Measurements from ENCODE around the gene AFF2. TPM values are rescaled to one million over a fixed set of nuclear protein-coding genes. Genes with fewer than 3 reads are reported as not detected.

AFF2 gene
- total RNA-seq, 3 donors from 2014 or later (not counting 1 experiment from before 2014, with no cell fraction given) = 0.24 to 4.8 (median 0.79) TPM

GRCh38 chrX:148592595-148592994 is 92.2 kb downstream of the AFF2 start:
- Histone ChIP-seq H3K4me1 (ENCODE audit: control insufficient read depth, insufficient read depth, low read length) (no peaks in the 10 kb centered on the region), H3K36me3 (ENCODE audit: control insufficient read depth, insufficient read depth, low read length) (no peaks in the 10 kb centered on the region), H3K27me3 (ENCODE audit: control insufficient read depth, insufficient read depth, low read length) (no peaks in the 10 kb centered on the region), H3K27ac (ENCODE audit: low read length) (no peak overlapping the region), H3K9me3 (ENCODE audit: control insufficient read depth, insufficient read depth, low read length) (no peaks in the 10 kb centered on the region), H3K4me3 (ENCODE audit: low read length) (no peak overlapping the region)
- DNase-seq = no peak
- WGBS (ENCODE audit: insufficient coverage) = 73% methylated on average over 1 of the region's 1 CpG
- H3K9me3 Mint-ChIP-seq = no peaks in the 10 kb centered on the region
- peaks cover 0 to 38% of the 10 kb centered on the region in 2 donors for H3K27me3 Mint-ChIP-seq (ENCODE audit: low read depth in 2 of 2)
- no peaks in the 10 kb centered on the region for H3K4me1 Mint-ChIP-seq
- no peak for ATAC-seq
- H3K36me3 Mint-ChIP-seq = no peaks in the 10 kb centered on the region
- intact Hi-C loops (cut with micrococcal nuclease) = no loop called here
- no peak for TF ChIP-seq CTCF (IDR thresholded peaks at IDR 0.05)
- no peak overlapping the region for H3K27ac Mint-ChIP-seq
- H3K4me3 Mint-ChIP-seq = no peak overlapping the region

GRCh38 chrX:148593146-148593545 is 92.7 kb downstream of the AFF2 start:
- intact Hi-C loops (cut with micrococcal nuclease) = no loop called here
- 24% methylated on average over 2 of the region's 2 CpGs for WGBS (ENCODE audit: insufficient coverage)
- TF ChIP-seq CTCF (IDR thresholded peaks at IDR 0.05) = no peak

GRCh38 chrX:148593987-148594386 is 93.6 kb downstream of the AFF2 start:
- TF ChIP-seq CTCF (IDR thresholded peaks at IDR 0.05) = no peak
- Histone ChIP-seq H3K9me3 (ENCODE audit: control insufficient read depth, insufficient read depth, low read length) (no peaks in the 10 kb centered on the region), H3K4me1 (ENCODE audit: control insufficient read depth, insufficient read depth, low read length) (no peaks in the 10 kb centered on the region), H3K27ac (ENCODE audit: low read length) (no peak overlapping the region), H3K36me3 (ENCODE audit: control insufficient read depth, insufficient read depth, low read length) (no peaks in the 10 kb centered on the region), H3K27me3 (ENCODE audit: control insufficient read depth, insufficient read depth, low read length) (no peaks in the 10 kb centered on the region), H3K4me3 (ENCODE audit: low read length) (no peak overlapping the region)
- no peaks in the 10 kb centered on the region for H3K4me1 Mint-ChIP-seq
- no peak for DNase-seq
- no peaks in the 10 kb centered on the region for H3K9me3 Mint-ChIP-seq
- intact Hi-C loops (cut with micrococcal nuclease) = no loop called here
- 75% methylated on average over 4 of the region's 4 CpGs for WGBS (ENCODE audit: insufficient coverage)
- H3K4me3 Mint-ChIP-seq = no peak overlapping the region
- no peaks in the 10 kb centered on the region for H3K36me3 Mint-ChIP-seq
- no peak overlapping the region for H3K27ac Mint-ChIP-seq
- no peak for ATAC-seq
- H3K27me3 Mint-ChIP-seq (ENCODE audit: low read depth in 2 of 2) = peaks cover 0 to 38% of the 10 kb centered on the region in 2 donors

More at GRCh38 chrX:148593146-148593545, 92.7 kb downstream of the AFF2 start:
- DNase-seq (no peak), ATAC-seq (no peak)
- Histone ChIP-seq H3K9me3 (ENCODE audit: control insufficient read depth, insufficient read depth, low read length) (no peaks in the 10 kb centered on the region), H3K36me3 (ENCODE audit: control insufficient read depth, insufficient read depth, low read length) (no peaks in the 10 kb centered on the region), H3K27me3 (ENCODE audit: control insufficient read depth, insufficient read depth, low read length) (no peaks in the 10 kb centered on the region), H3K4me1 (ENCODE audit: control insufficient read depth, insufficient read depth, low read length) (no peaks in the 10 kb centered on the region), H3K4me3 (ENCODE audit: low read length) (no peak overlapping the region), H3K27ac (ENCODE audit: low read length) (no peak overlapping the region)
- H3K27ac Mint-ChIP-seq = no peak overlapping the region
- peaks cover 0 to 38% of the 10 kb centered on the region in 2 donors for H3K27me3 Mint-ChIP-seq (ENCODE audit: low read depth in 2 of 2)
- no peak overlapping the region for H3K4me3 Mint-ChIP-seq
- no peaks in the 10 kb centered on the region for H3K36me3 Mint-ChIP-seq
- H3K9me3 Mint-ChIP-seq = no peaks in the 10 kb centered on the region
- H3K4me1 Mint-ChIP-seq = no peaks in the 10 kb centered on the region

GRCh38 chrX:148599404-148599803 is 99.0 kb downstream of the AFF2 start:
- intact Hi-C loops (cut with micrococcal nuclease) = no loop called here
- DNase-seq (no peak), ATAC-seq (peak in 1 of 3 donors; percentile 44)
- no peak overlapping the region for H3K27ac Mint-ChIP-seq
- Histone ChIP-seq H3K27me3 (ENCODE audit: control insufficient read depth, insufficient read depth, low read length) (no peaks in the 10 kb centered on the region), H3K27ac (ENCODE audit: low read length) (no peak overlapping the region), H3K36me3 (ENCODE audit: control insufficient read depth, insufficient read depth, low read length) (no peaks in the 10 kb centered on the region), H3K4me1 (ENCODE audit: control insufficient read depth, insufficient read depth, low read length) (no peaks in the 10 kb centered on the region), H3K9me3 (ENCODE audit: control insufficient read depth, insufficient read depth, low read length) (no peaks in the 10 kb centered on the region), H3K4me3 (ENCODE audit: low read length) (no peak overlapping the region)
- H3K4me3 Mint-ChIP-seq = no peak overlapping the region
- no peaks in the 10 kb centered on the region for H3K9me3 Mint-ChIP-seq
- WGBS (ENCODE audit: insufficient coverage) = 31% methylated on average over 4 of the region's 4 CpGs
- no peaks in the 10 kb centered on the region for H3K4me1 Mint-ChIP-seq
- TF ChIP-seq CTCF (IDR thresholded peaks at IDR 0.05) = no peak
- no peaks in the 10 kb centered on the region for H3K36me3 Mint-ChIP-seq
- peaks cover 0 to 27% of the 10 kb centered on the region in 2 donors for H3K27me3 Mint-ChIP-seq (ENCODE audit: low read depth in 2 of 2)
